Measurements from ENCODE around the gene PUS1.
"Not testable (repeated sequence)": the region's sequence is repeated elsewhere in the genome, so short reads cannot be mapped to it uniquely, and the experiment has no call there.

PUS1 gene

GRCh38 chr12:131965073-131965472 is 36.0 kb downstream of the PUS1 start:
- DNase-seq = no peak

GRCh38 chr12:131971226-131971625 is 42.1 kb downstream of the PUS1 start:
- DNase-seq = no peak

GRCh38 chr12:131975228-131975627 is 46.2 kb downstream of the PUS1 start:
- DNase-seq = no peak

- no peak for DNase-seq
These were observed 50.5 kb downstream of the PUS1 start for GRCh38 chr12:131979606-131980005.

- DNase-seq = no peak
These were observed 51.2 kb downstream of the PUS1 start for GRCh38 chr12:131980263-131980662.

GRCh38 chr12:131981388-131981787 is 52.3 kb downstream of the PUS1 start:
- no peak for DNase-seq

GRCh38 chr12:131982041-131982440 is 53.0 kb downstream of the PUS1 start:
- no peak for DNase-seq

GRCh38 chr12:131983026-131983425 is 54.0 kb downstream of the PUS1 start:
- DNase-seq = no peak

GRCh38 chr12:131983554-131983953 is 54.5 kb downstream of the PUS1 start:
- DNase-seq = no peak

GRCh38 chr12:131984334-131984733 is 55.3 kb downstream of the PUS1 start:
- DNase-seq = no peak

GRCh38 chr12:131985510-131985875 is 56.4 kb downstream of the PUS1 start:
- not testable (repeated sequence) for DNase-seq

- DNase-seq = no peak
These were observed 57.3 kb downstream of the PUS1 start for GRCh38 chr12:131986361-131986760.

GRCh38 chr12:131986910-131987309 is 57.8 kb downstream of the PUS1 start:
- no peak for DNase-seq

- no peak for DNase-seq
These were observed 58.5 kb downstream of the PUS1 start for GRCh38 chr12:131987552-131987951.

GRCh38 chr12:131988054-131988796 is 59.1 kb downstream of the PUS1 start:
- no peak for DNase-seq

- DNase-seq = no peak
These were observed 59.9 kb downstream of the PUS1 start for GRCh38 chr12:131989021-131989420.

GRCh38 chr12:131990066-131990979 is 61.2 kb downstream of the PUS1 start:
- no peak for DNase-seq

- DNase-seq = no peak
These were observed 61.9 kb downstream of the PUS1 start for GRCh38 chr12:131990980-131991305.

GRCh38 chr12:131991816-131992430 is 62.8 kb downstream of the PUS1 start:
- DNase-seq = no peak

GRCh38 chr12:131994589-131994988 is 65.5 kb downstream of the PUS1 start:
- DNase-seq = no peak
